K562 (cell line): ENCODE data around the gene MIXL1. TPM values are rescaled to one million over a fixed set of nuclear protein-coding genes. Genes with fewer than 3 reads are reported as not detected.

Source experiments
- THRAP3 ChIP-seq: fragments of 450-650 bp; IDR thresholded peaks from 2 replicates; pipeline ENCODE4 v1.6.1; 2016; ENCODE audit warnings: mild to moderate bottlenecking, inconsistent platforms, borderline replicate concordance
- ZBTB40 ChIP-seq, 2 experiments: fragments of 450-650 bp in 1 of 2; sonication (generic) in 1 of 2; formaldehyde crosslinking in 1 of 2; IDR thresholded peaks; 2 replicates each; pipeline versions ENCODE4 v1.7.1 to v1.9.0; 2016 to 2022; ENCODE audit warnings: inconsistent platforms in 1 of 2, mild to moderate bottlenecking in 1 of 2, missing genetic modification reagents in 1 of 2
- polyA plus RNA-seq, 8 experiments: library from polyadenylated mRNA; depleted of rRNA in 4 of 8; stranded (reverse) in 5 of 8; unstranded in 3 of 8; fragments of >200 nt; fragmentation: Nextera tagmentation in 2 of 8; fragmentation: Illumina TruSeq in 1 of 8; extraction: Ambion mirVana in 2 of 8; extraction: Trizol in 1 of 8; gene quantifications; 2 replicates each; pipeline versions ENCODE4 v1.2.1 to v1.2.3, GENCODE V29; 2011 to 2014; ENCODE audit warnings: inconsistent platforms in 1 of 8, missing spikeins in 1 of 8
- total RNA-seq, 7 experiments: library from RNA; depleted of rRNA in 6 of 7; stranded (reverse); fragments of >200 nt in 6 of 7; fragmentation: Illumina TruSeq in 2 of 7; extraction: Trizol in 2 of 7; gene quantifications; 2 replicates each; pipeline versions ENCODE4 v1.2.1 to v1.2.3, GENCODE V29; 2011 to 2021; ENCODE audit warnings: low replicate concordance in 1 of 7

Gene MIXL1
- total and polyA plus RNA-seq, 9 of the 15 experiments (the other 6 are each of a cell fraction or from before 2014, with no cell fraction given): not detected

- TF ChIP-seq ZBTB40 (IDR thresholded peaks at IDR 0.05) (peak; percentile 23; the same call in 1 of the 2 replicates), ZBTB40 (CRISPR knock-in tag; IDR thresholded peaks at IDR 0.05) (no peak), THRAP3 (0 out of 2 replicates have a peak, but pooled peaks have one; percentile 17)
Observed at GRCh38 chr1:226185141-226186036, 38.1 kb upstream of the MIXL1 start (continued).
